OCI-LY3 (cell line): ENCODE results near the gene ANP32B.

Experiments used
- EZH2phosphoT487 ChIP-seq: fragments of 200-600 bp; shearing (Covaris generic); IDR thresholded peaks from 2 replicates; pipeline ENCODE4 v1.6.1; 2018; ENCODE audit warnings: antibody characterized with exemption, mixed run types, low read depth
- TF ChIP-seq, protein P1 (sequence below): fragments of 200-600, 300-600 bp; sonication (generic); IDR thresholded peaks from 2 replicates; pipeline ENCODE4 v1.5.1; 2014; ENCODE audit warnings: antibody characterized with exemption, low read length, low read depth

DNA sequence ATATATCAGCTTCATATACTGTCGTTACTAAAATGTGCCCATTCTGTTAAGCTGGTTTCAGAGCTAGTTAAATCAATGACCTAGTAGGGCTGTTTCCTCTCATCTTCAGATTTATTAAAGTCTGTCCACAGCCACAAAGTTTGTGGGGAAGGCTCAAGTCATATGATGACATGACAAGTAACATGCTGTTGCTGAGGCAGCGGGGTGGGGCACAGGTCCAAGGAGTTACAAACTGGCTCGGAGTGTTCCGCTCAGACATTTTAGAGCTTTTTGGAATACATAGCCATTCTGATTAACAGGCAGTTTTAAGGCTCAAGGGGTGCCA is 2.7 kb upstream of the ANP32B start:
- no peak for TF ChIP-seq EZH2phosphoT487
- TF ChIP-seq, protein P1, sequence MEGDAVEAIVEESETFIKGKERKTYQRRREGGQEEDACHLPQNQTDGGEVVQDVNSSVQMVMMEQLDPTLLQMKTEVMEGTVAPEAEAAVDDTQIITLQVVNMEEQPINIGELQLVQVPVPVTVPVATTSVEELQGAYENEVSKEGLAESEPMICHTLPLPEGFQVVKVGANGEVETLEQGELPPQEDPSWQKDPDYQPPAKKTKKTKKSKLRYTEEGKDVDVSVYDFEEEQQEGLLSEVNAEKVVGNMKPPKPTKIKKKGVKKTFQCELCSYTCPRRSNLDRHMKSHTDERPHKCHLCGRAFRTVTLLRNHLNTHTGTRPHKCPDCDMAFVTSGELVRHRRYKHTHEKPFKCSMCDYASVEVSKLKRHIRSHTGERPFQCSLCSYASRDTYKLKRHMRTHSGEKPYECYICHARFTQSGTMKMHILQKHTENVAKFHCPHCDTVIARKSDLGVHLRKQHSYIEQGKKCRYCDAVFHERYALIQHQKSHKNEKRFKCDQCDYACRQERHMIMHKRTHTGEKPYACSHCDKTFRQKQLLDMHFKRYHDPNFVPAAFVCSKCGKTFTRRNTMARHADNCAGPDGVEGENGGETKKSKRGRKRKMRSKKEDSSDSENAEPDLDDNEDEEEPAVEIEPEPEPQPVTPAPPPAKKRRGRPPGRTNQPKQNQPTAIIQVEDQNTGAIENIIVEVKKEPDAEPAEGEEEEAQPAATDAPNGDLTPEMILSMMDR = no peak
